ENCODE results near the gene RNF213. TPM values are rescaled to one million over a fixed set of nuclear protein-coding genes. Genes with fewer than 3 reads are reported as not detected.

Gene RNF213
- total and polyA plus RNA-seq, 2 of the 8 experiments (the other 6 are each of a cell fraction or from before 2014, with no cell fraction given): 33.8 to 62.8 TPM

- Histone ChIP-seq H2BK12ac (ENCODE audit: low read depth, low read length) (no peak overlapping the region), H2BK120ac (replicated peaks; ENCODE audit: low read depth, low read length) (no peak overlapping the region), H3K79me1 (ENCODE audit: low read depth, low read length) (0 out of 2 replicates have a peak, but pooled peaks cover 2% of the 10 kb centered on the region), H3K56ac (replicated peaks; ENCODE audit: insufficient read length, low read depth, low read length) (no peak overlapping the region), H2BK5ac (ENCODE audit: low read depth, low read length) (no peak overlapping the region), H3K14ac (ENCODE audit: insufficient read length) (no peak overlapping the region), H3K27ac (ENCODE audit: low read depth, low read length) (no peak overlapping the region), H3K4me2 (ENCODE audit: insufficient read depth in 1 of 2, low read depth in 2 of 2, low read length in 2 of 2) (no peak overlapping the region), H3K23ac (ENCODE audit: insufficient read length) (no peak overlapping the region), H4K5ac (ENCODE audit: insufficient read length, low read depth, low read length) (no peak overlapping the region), H3K9me3 (ENCODE audit: insufficient read depth in 2 of 2, low read depth in 1 of 2, low read length in 1 of 2) (peaks cover 0 to 6% of the 10 kb centered on the region in 2 experiments; a peak in 1 of 4 replicates), H3K9ac (replicated peaks in 1 of 4; ENCODE audit: extremely low read depth in 1 of 4, low read depth in 3 of 4, low read length in 3 of 4) (no peak overlapping the region), H3K23me2 (ENCODE audit: low read depth, low read length) (no peaks in the 10 kb centered on the region), H3K18ac (ENCODE audit: extremely low read depth, low read length) (no peak overlapping the region), H3K79me2 (ENCODE audit: control insufficient read depth in 1 of 2, insufficient read depth in 2 of 2, low read length in 2 of 2) (no peaks in the 10 kb centered on the region), H2AK5ac (ENCODE audit: low read depth, low read length) (no peak overlapping the region), H4K20me1 (replicated peaks in 1 of 2; ENCODE audit: control insufficient read depth in 1 of 2, insufficient read depth in 2 of 2, low read length in 2 of 2) (peaks cover 0 to 2% of the 10 kb centered on the region in 2 experiments), H4K91ac (replicated peaks; ENCODE audit: insufficient read length, low read length) (no peak overlapping the region), H2BK15ac (ENCODE audit: low read length) (no peak overlapping the region), H3K4me1 (replicated peaks in 1 of 4; ENCODE audit: control insufficient read depth in 3 of 4, insufficient read depth in 4 of 4, low read length in 3 of 4) (no peaks in the 10 kb centered on the region), H3K4ac (replicated peaks; ENCODE audit: insufficient read length, low read depth, low read length) (no peak overlapping the region), H3K27me3 (replicated peaks in 1 of 4; ENCODE audit: control insufficient read depth in 3 of 4, extremely low read depth in 1 of 4, insufficient read depth in 3 of 4, low read length in 3 of 4) (no peaks in the 10 kb centered on the region), H4K8ac (ENCODE audit: extremely low read depth, insufficient read depth, low read length) (no peak overlapping the region), H2AFZ (ENCODE audit: low read length) (no peak overlapping the region), H3K36me3 (ENCODE audit: control insufficient read depth in 2 of 4, insufficient read depth in 4 of 4, low read length in 3 of 4) (peaks cover 0 to 6% (median 1%) of the 10 kb centered on the region in 4 experiments; a peak in 2 of 8 replicates), H3K4me3 (ENCODE audit: extremely low read depth in 1 of 4, insufficient read depth in 2 of 4, low read depth in 3 of 4, low read length in 4 of 4) (no peak overlapping the region), H2BK20ac (ENCODE audit: low read length) (no peak overlapping the region)
- no peak for TF ChIP-seq HDAC2 (IDR thresholded peaks at IDR 0.05; ENCODE audit: borderline replicate concordance in 1 of 2, low read depth in 2 of 2, low read length in 2 of 2)
- TF ChIP-seq ATF2 (IDR thresholded peaks at IDR 0.05; ENCODE audit: low read length): no peak
- no peak for TF ChIP-seq POLR2AphosphoS5 (IDR thresholded peaks at IDR 0.05; ENCODE audit: low read depth, low read length)
- TF ChIP-seq SAP30 (IDR thresholded peaks at IDR 0.05; ENCODE audit: insufficient read depth, insufficient replicate concordance, low read length): no peak
- TF ChIP-seq SP2 (IDR thresholded peaks at IDR 0.05; ENCODE audit: low read length): no peak
- no peak for TF ChIP-seq RXRA (IDR thresholded peaks at IDR 0.05; ENCODE audit: insufficient read depth, low read depth, low read length)
- no peak for FAIRE-seq
- DNase-seq (ENCODE audit: low read depth in 1 of 2, low spot score in 2 of 2): no peak
- WGBS, 2 experiments (ENCODE audit: extremely low coverage in 1 of 2, insufficient coverage in 1 of 2, insufficient read length in 1 of 2, insufficient replicate concordance in 2 of 2, low coverage in 1 of 2, low lambda C conversion rate in 2 of 2, missing lambda C conversion rate in 1 of 2): 96% methylated on average over 1 of the region's 1 CpG; no CpG with 5 or more reads in 1 of the 2 experiments
- ChIA-PET POLR2A (ENCODE audit: partially characterized antibody) (interaction anchor here (1.3 kb wide), 1 partner anchor 22 kb away, joined by 3 read pairs; no protein-coding TSS in a partner anchor), CTCF (ENCODE audit: partially characterized antibody) (no interaction called here)
These were observed 28.2 kb upstream of the RNF213 start for GRCh38 chr17:80232438-80232837.

Data from H1 (cell line).